ENCODE measurements around the gene PLPPR3. TPM values are rescaled to one million over a fixed set of nuclear protein-coding genes. Genes with fewer than 3 reads are reported as not detected.

The PLPPR3 gene
- total and polyA plus RNA-seq, 9 of the 15 experiments (the other 6 are each of a cell fraction or from before 2014, with no cell fraction given) = 0.01 to 48.2 (median 8.6) TPM

- no peak for TF ChIP-seq ZNF318 (IDR thresholded peaks at IDR 0.05; ENCODE audit: borderline replicate concordance in 1 of 2, low read depth in 1 of 2)
- TF ChIP-seq U2AF1 (optimal IDR thresholded peaks at IDR 0.05; ENCODE audit: low read depth, low read length) = no peak
- TF ChIP-seq ZNF197 (CRISPR knock-in tag; IDR thresholded peaks at IDR 0.05; ENCODE audit: low read depth) = no peak
- no peak for TF ChIP-seq RERE (CRISPR knock-in tag; IDR thresholded peaks at IDR 0.05; ENCODE audit: borderline replicate concordance)
- no peak for TF ChIP-seq ZNF586 (CRISPR knock-in tag; conservative IDR thresholded peaks at IDR 0.05)
- TF ChIP-seq MYBL2 (IDR thresholded peaks at IDR 0.05; ENCODE audit: low read depth) = no peak
- no peak for TF ChIP-seq MYBL2 (CRISPR knock-in tag; IDR thresholded peaks at IDR 0.05; ENCODE audit: borderline replicate concordance)
Measured at GRCh38 chr19:858868-859843, 37.4 kb upstream of the PLPPR3 start, which contains the start of gene CFD (continued).

All from K562 (cell line).